Gastroesophageal sphincter (tissue), 3 donors: ENCODE results near the gene CSAG1.

Source experiments
- CTCF ChIP-seq, 4 experiments: fragments of 200-600 bp in 2 of 4; fragments of 450-650 bp in 2 of 4; sonication (generic) in 1 of 4; IDR thresholded peaks; one replicate each; pipeline ENCODE4 v1.5.1; 2017 to 2019; ENCODE audit warnings: antibody characterized with exemption in 4 of 4, mild to moderate bottlenecking in 2 of 4, moderate library complexity in 2 of 4
- EP300 ChIP-seq: sonication (generic); formaldehyde crosslinking; IDR thresholded peaks from one replicate; pipeline ENCODE4 v1.6.1; 2017; ENCODE audit warnings: antibody characterized with exemption, mild to moderate bottlenecking
- POLR2AphosphoS5 ChIP-seq: sonication (generic); formaldehyde crosslinking; IDR thresholded peaks from one replicate; pipeline ENCODE4 v1.6.1; 2017; ENCODE audit warnings: antibody characterized with exemption

- TF ChIP-seq CTCF (IDR thresholded peaks at IDR 0.05) (no peak), POLR2AphosphoS5 (no peak), EP300 (no peak)
Measured at GRCh38 chrX:152738560-152738959, 5.0 kb upstream of the CSAG1 start.
